HG03064 (cell line): Measurements from ENCODE around the gene RPS6KA2.

Source experiments
- ATAC-seq: cut with Tn5 transposase; IDR thresholded peaks from one replicate; pipeline ENCODE4 v1.9.1; 2021; ENCODE audit warnings: low read depth; ENCODE audit not compliant: unreplicated experiment

RPS6KA2 gene

DNA sequence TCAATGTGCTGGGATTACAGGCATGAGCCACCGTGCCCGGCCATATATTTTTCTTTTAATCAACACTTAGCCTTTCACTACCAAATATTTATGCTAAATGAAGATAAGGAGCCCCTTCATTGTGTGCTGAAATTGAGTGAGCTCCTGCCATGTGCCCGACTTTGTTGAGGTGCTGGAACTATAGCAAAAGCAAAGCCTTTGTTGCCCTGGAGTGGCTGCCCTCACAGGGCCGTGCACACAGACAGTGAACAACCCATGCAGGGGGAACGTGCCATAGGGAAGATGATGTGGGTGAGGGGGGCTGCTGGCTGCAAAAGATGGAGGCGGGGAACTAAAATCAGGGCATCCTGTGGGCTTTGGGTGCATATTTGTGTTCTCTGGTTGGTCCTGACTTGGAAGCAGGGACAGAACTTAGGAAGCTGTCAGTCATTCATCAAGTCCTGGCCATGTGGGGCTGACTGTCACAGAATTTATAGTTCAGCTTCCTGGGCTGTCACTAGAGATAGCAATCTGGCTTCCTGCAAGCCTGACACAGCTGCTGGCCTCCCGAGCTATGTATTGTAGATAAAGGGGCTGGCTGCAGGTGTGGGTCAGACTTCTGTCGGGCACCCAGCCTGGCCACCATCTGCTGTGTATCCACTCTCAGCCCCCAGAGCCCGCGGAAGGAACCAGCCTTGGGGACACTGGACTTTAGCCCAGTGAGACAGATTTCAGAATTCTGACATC, 187.5 kb downstream of the RPS6KA2 start:
- no peak for ATAC-seq

DNA sequence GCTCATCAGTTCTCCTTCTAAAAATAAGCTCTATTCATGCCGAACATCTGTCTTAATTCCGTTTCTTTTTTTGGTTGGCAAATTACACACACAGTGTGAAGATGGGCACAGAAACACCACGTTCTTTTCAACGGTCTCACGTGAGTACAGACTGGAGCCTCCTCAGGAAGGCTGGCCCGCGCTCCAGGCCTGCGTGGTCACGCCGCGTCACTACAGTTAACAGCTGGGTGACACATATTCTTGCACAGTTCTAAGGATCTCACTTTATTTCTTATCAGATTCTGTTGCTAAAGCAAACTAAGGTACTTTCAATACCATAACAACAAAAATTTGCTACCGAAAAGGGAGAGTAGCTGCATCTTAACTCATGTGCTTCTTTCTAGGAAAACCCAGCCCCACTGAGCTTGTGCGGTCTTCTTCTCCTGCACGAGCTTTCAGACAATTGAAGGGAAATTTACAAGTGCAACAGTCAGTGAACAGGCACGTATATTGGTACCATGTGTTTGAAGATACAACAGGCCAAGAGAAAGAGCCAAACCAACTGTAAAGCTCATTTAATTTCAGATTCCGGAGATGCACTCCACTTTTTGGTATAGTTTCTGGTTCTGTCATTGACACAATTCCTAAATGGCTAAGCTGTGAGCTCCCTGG, 188.7 kb downstream of the RPS6KA2 start:
- no peak for ATAC-seq

DNA sequence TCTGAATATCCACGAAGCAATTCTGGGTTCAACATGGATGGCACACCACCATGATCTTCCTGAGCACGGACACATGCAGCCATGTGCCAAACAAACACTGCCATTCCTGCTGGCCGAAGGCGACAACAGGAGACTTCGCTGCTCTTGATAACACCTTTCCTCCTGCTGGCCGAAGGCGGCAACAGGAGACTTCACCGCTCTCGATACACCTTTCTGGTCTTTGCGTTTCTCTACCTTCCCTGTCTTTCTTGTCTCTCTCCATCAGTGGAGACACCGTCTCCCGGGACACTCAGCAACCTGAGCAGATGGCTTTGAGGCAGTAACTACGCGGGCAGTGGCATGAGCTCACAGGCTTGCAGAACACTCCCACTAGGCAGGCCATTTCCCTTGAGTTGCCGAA, 189.4 kb downstream of the RPS6KA2 start:
- no peak for ATAC-seq

DNA sequence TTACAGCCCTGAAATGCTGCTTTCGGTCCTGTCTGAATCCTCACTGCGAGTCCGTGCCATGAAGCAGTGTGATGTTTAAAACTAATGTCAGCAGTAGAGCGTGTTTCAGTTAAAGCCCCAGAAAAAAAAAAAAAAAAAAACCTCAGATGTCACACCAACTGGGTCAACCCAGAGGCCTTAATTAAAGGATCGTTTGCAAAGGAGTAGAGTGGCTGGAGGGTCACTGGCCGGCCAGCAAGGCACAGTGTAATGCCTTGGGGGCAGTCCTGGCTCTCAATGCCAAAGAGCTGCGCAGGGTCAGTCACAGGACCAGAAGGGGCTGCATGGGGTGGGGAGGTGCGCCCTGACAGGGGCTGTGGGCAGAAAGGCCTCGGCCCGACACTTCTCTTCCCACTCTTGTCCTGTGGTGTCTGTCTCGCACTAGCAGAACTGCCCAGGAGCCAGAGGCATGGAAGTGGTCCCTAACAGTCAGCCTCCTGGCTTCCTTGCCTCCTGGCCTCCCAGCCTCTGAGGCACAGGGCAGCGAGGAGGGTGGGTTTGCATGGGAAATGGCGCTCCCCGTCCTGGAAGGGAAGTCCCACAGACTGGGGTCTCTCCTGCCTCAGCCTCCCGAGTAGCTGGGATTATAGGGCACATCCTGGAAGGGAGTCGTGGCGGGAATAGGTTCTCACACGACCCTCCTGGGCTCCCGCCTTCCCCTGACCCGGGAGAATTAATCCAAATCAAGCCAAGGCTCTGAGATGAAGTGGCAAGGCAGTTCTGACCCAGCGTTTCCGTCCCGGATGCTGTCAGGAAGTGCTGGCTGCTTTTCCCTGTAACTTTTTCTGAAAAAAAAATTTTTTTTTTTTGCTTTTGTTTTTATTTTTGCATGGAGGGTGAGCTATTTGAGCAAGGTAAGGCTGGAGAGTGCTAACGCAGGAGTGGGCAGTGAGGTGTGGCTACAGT, 190.6 kb downstream of the RPS6KA2 start:
- ATAC-seq = no peak

DNA sequence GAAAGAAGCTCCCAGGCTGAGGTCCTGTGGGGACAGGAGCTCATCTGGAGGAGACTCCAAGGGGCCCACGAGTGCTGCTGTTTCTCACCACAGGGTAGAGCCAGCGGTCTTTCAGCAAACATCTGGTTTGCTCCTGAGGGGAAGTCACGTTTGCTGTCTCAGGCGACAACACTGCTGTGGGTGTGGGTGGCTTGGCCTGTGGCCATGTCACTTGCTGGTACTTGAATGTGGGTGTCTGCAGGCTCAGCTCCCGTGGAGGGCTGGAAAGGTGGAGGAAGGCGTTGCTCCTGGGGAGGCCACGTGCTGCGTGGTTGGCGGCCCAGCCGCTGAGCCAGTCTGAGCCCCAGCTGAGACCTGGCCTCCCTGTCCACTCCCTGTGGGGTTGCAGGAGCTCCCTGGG, 191.5 kb downstream of the RPS6KA2 start:
- no peak for ATAC-seq

DNA sequence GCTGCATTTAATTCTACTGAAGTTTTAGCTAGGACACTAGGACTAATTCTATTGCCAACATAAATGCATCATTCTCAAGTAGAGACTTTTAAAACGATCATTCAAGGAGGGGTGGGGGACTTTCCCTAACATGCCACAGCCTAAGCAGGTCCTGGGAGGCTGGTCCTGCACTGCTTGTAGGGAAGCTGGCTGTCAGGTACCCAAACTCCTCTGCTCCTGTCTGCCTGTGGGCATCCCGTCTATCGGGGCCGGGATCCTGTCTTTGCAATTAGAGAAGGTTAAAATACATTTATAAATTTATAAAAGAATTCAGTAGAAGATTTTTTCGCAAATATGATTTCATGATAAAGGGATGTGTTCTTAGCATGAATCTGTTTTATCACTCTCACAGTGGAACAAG, 192.7 kb downstream of the RPS6KA2 start:
- ATAC-seq = no peak

DNA sequence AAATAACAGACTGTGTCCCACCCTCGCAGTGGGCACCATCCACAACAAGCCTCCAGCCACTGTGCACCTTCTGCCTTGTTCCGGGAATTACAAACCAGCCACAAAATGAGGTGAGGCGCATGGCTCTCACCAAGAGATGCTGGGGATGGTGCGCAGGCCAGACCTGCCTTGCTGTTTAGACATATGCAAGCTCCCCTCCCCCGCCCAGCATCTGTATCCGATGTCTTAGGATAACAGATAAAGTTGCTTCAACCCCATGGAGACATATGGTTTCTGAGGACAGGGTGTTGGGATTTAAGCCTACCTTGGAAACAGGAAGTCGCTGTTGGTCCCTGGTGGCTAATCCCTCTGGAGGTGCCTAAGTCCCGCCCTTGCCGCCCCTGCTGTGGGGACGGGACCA, 194.0 kb downstream of the RPS6KA2 start:
- ATAC-seq = no peak

DNA sequence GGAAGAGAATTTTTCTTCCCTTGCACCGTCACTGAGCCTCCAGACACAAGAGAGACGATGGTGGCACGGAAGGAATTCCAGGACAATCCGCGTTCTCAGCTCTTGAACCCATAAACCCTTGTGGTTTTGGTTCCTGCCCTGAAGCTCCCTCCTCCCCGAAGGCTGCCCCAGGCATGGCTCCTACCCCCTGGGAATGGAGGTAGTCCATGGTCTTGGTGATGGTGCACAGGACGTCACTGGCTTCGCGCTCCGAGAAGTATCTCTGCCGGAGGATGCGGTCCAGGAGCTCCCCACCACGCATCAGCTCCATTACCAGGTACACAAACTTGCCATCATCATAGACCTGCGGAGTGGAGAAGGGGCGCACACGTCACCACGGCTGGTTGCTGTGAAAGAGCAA, 196.8 kb downstream of the RPS6KA2 start:
- ATAC-seq = no peak

DNA sequence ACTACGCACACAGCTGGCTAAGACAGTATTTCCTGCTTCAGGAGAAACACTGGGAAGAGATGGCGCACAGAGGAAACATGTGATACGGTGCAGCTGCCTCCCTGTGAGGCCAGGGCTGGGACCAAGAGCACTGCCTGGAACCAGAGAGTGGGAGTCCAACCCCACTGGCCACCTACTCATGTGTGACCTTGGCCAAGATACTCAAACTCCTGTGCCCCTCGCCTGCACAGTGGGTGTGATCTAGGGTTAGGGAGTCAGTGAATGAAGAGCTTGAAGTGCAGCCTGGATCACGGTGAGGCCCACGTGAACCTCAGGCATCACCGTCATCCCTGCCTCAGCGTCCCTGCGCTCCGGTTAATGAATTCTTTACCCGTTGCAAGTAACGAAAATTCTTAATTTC, 202.6 kb downstream of the RPS6KA2 start:
- no peak for ATAC-seq

DNA sequence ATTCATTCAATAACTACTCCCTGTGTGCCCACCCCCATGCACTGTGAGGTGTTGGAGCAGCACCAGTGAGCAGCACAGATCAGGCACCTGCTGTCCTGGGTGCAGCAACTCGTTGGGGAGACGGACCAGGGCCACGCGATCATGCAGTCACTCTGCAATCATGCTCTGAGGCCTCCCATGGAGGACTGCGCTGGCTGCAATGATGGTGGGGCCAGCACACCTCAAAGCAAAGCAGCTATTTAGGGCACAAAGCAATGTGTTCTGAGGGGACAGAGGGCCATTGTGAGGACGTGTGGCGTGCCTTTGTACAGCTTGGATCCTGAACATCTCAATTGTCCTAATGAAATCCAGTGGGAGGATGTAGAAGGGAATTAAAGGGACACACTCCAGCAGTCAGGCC, 203.3 kb downstream of the RPS6KA2 start:
- ATAC-seq = no peak

DNA sequence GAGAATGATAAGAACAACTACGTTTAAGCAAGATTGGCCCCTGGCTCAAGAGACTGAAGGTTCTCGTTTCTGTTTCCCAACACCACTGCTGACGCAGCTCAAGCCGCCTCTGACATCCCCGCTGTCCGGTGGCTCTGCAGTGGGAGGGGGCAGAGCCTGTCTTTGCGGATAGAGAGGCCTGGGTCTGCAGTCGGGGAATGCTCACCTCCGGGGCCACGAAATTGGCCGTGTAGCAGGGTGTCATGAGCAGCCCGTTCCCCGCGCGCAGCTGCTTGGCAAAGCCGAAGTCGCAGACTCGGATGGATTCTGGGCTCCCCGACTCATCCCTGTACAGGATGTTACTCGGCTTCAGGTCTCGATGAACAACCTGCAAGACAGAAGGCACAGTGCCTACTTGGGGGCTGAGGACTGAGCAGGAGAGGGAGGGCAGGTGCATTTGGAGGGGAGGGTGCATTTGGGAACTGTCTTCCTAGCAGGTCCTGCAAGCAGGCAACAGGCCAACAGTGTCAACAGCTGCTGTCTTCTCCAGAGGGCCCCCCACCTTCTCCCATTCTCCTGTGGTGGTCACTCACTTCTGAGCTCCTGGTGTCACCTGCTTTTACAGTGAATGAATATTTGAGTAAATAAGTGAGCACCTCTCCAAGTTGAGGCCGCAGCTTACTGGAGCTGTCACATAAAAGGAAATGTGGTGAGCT, 203.9 kb downstream of the RPS6KA2 start:
- no peak for ATAC-seq

DNA sequence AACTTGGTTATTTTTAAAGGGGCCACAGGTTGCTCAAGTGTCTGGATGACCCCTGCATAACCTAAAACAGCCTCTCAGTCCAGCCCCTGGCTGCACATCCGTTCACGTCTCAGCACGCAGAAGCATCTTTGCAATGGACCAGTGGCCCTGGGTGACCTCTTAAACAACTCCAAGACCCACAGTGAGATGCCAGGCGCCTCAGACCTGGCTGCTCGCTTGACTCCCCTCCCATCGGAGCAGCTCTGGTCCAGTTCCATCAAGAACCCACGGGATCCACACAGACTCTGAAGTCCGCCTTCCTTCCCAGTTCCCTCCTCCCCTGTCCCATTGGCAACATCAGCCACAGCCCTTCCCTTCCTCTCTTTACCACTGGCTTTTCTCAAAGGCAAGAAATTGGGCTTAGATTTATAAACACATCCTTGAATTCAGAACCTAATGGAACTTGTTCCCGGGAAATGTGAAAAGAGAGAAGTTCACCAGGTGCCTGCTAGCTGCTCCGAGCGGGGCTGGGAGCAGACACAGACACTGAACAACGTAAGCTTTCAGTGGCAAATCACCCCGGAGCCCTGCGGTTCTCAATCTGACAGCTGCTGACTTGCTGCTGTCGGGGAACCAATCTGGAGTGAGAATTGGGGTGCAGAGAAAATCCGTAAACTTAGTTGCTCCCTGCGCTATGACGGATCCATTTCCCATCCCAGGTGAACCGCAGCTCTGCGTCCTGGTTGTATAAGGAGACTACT, 204.7 kb downstream of the RPS6KA2 start:
- no peak for ATAC-seq

DNA sequence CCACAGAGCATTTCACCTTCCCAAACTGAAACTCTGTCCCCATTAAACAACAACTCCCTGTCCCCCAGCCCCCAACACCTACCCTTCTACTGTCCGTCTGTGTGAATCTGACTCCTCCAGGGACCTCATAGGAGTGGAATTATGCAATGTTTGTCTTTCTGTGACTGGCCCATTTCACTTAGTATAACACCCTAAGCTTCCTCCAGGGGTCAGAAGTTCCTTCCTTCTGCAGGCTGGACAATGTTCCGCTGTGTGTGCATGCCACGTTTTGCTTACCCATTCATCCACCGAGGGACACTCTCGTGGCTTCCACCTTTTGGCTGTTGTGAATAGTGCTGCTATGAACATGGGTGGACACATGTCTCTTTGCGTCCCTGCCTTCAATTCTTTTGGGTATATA, 206.7 kb downstream of the RPS6KA2 start:
- ATAC-seq = no peak

DNA sequence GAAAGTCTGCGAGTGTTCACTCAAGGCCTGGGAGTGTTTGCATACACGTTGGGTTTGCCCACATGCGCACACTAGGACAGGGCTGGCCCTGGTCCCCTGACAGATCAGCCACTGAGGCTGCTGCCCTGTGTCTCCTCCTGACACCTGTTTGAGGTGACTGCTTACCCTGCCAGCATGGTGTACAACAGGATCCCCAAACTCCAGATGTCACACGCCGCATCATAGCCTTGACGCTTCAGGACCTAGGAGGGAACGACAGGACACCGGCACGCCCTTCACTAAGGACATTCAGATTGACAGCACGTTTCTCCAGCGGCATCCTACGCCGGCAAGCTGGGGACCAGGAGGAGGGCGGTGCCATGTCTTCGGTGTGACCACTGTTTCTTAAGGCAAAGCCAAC, 207.3 kb downstream of the RPS6KA2 start:
- peak; percentile 5 for ATAC-seq

DNA sequence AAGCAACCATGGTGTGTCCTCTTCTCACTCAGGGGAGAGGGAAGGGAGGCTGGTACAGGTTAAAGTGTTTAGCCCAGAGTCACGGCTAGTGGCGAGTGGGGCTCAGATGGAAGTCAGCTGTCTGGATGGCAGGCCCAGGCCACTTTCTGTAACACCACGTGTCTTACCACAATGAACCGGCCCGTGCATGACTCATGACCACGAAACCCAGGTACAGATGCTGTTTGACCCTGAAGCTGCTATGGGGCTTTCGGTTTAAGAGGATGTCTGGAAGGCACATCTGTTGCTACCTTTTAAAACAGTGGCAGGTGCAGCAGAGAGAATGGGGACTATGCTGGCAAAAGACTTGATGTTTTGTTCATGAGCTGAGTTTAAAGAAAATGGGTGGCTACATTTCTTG, 207.8 kb downstream of the RPS6KA2 start:
- peak; percentile 96 for ATAC-seq

DNA sequence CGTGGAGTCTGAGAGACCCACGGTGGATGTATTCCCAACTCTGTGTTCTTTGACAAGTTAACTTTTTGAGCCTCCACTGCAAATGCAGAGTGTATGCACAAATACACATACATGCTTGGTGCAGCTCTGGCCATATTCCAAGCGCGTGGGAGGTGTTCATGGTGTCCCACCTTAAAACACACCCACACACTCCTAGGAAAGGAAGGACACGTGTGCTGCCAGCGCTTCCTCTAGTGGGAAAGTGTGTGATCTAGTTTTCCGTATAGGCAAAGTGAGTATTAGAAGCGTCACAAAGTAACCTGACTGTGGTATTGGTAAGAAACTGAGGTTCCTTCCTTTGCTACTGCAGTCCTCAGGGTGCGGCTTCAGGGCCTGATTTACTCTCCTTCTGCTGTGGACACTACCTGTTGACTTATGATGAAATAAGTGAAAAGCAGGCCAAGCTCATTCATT, 208.3 kb downstream of the RPS6KA2 start:
- ATAC-seq = no peak

DNA sequence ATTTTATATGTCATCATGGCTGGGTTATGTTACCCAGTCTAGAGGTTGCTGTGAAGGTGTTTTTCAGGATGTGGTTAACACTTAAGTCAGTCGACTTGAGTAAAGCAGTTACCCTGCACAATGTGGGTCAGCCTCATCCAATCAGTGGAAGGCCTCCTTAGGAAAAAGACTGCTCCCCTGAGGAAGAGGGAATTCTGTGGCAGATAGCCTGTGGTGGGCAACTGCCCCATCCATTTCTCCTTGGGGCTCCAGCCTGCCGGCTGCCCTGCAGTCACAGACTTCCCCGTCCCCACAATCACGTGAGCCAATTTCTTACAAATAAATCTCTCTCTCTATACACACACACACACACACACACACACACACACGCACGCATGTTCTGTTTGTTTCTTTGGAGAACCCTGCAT, 209.8 kb downstream of the RPS6KA2 start:
- no peak for ATAC-seq

DNA sequence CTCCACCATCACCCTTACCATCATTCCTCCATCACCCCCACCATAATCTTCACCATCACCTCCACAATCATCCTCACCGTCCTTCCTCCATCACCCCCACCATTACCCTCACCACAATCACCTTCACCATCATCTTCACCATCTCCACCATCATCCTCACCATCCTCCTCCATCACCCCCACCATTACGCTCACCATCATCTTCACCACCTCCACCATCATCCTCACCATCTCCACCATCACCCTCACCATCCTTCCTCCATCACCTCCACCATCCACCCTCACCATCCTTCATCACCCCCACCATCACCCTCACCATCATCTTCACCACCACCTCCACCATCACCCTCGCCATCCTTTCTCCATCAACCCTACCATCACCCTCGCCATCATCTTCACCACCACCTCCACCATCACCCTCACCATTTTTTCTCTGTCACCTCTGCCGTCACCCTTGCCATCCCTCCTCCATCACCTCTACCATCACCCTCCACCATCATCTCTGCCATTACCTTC, 211.2 kb downstream of the RPS6KA2 start:
- ATAC-seq = no peak

DNA sequence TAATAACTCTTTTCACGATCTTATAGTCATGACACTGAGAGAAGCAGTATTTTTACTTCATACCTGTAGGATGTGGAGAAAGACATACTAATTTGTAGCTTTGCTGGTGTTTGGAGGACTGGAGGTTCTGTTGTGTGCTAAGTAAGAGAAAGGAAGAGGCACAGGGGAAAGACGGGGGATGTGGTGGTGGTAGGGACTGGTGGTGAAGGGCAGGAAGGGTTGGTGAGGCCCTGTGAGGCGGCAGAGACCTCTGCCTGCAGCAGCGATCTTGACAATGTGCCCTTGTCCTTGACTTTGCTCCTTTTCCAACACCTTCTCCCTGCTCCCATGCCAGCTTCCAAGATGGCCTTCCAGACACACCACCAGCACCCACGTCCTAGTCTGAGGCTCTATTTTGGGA, 211.7 kb downstream of the RPS6KA2 start:
- no peak for ATAC-seq

DNA sequence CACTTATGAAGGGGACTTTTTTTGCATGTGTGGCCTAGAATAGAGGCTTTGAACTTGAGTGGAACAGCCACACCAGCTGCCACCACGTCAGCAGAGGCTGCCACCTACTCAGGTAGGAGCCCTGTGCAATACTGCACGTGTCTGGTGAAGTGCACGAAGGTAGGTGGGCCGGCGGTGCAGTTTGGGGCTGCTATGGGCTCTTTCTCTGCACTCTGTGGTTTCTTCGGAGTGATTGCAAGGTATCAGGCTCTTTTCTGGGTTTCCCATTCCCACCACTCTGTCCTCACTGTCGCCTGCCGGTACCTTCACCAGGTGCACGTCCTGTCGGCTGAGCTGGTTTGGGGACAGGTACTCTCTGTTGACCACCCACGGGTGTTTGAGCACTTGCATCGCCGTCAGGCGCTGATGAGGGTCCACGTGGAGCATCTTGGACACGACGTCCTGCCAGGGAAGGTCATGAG, 213.5 kb downstream of the RPS6KA2 start:
- no peak for ATAC-seq
